CD4-positive, alpha-beta T cell (primary cell): ENCODE measurements around the gene TK1. TPM values are rescaled to one million over a fixed set of nuclear protein-coding genes. Genes with fewer than 3 reads are reported as not detected.

ENCODE experiments used
- ATAC-seq: fragments of 200-7000 bp; cut with Tn5 transposase; one replicate; pipeline ENCODE4 v1.10.0; 2022; ENCODE audit warnings: mild to moderate bottlenecking; ENCODE audit not compliant: poor library complexity
- CTCF ChIA-PET: fragments of 350-600 bp; sonication (Branson Sonifier 250); formaldehyde crosslinking; loops from one replicate; lab custom pipeline; 2021; ENCODE audit warnings: antibody characterized with exemption, inconsistent platforms; lab: Charles Lee
- POLR2A ChIA-PET: fragments of 350-600 bp; sonication (Branson Sonifier 250); formaldehyde crosslinking; loops from one replicate; lab custom pipeline; 2021; ENCODE audit warnings: antibody characterized with exemption, inconsistent platforms; lab: Charles Lee
- DNase-seq, 14 experiments: peaks; one replicate each; pipeline ENCODE4 v3.0.0-alpha.2; 2013 to 2020; ENCODE audit warnings: mixed read lengths in 2 of 14
- H3K27ac ChIP-seq, 2 donors: one replicate each; pipeline versions ENCODE4 v1.5.1 to v1.7.0; 2013; ENCODE audit warnings: low read length in 2 of 2, low read depth in 1 of 2, mild to moderate bottlenecking in 1 of 2
- H3K27me3 ChIP-seq, 2 experiments: 1 replicate in 1 of 2; 2 replicates in 1 of 2; pipeline versions ENCODE4 v1.6.1 to v1.7.0; 2013; ENCODE audit warnings: low read length in 2 of 2, control low read depth in 1 of 2, mild to moderate bottlenecking in 1 of 2, moderate library complexity in 1 of 2; ENCODE audit not compliant: insufficient read depth in 2 of 2, control insufficient read depth in 1 of 2
- H3K36me3 ChIP-seq: one replicate; pipeline ENCODE4 v1.6.1; 2013; ENCODE audit warnings: low read length, control low read depth; ENCODE audit not compliant: insufficient read depth
- H3K4me1 ChIP-seq: one replicate; pipeline ENCODE4 v1.6.1; 2013; ENCODE audit warnings: low read length, control low read depth; ENCODE audit not compliant: insufficient read depth
- H3K4me3 ChIP-seq: one replicate; pipeline ENCODE4 v1.5.1; 2013; ENCODE audit warnings: mild to moderate bottlenecking, low read length, moderate library complexity
- H3K9me3 ChIP-seq, 2 experiments: 1 replicate in 1 of 2; 2 replicates in 1 of 2; pipeline versions ENCODE4 v1.6.1 to v1.7.0; 2013; ENCODE audit warnings: low read length in 2 of 2, mild to moderate bottlenecking in 2 of 2, control low read depth in 1 of 2, moderate library complexity in 1 of 2; ENCODE audit not compliant: control insufficient read depth in 1 of 2, insufficient read depth in 1 of 2
- H3K27ac Mint-ChIP-seq: one replicate; pipeline ENCODE4 v1.8.0; 2020; ENCODE audit warnings: mixed read lengths
- H3K27me3 Mint-ChIP-seq: one replicate; pipeline ENCODE4 v1.8.0; 2021; ENCODE audit warnings: mixed read lengths
- H3K36me3 Mint-ChIP-seq: one replicate; pipeline ENCODE4 v1.8.0; 2021; ENCODE audit warnings: low read depth, mixed read lengths
- H3K4me1 Mint-ChIP-seq: one replicate; pipeline ENCODE4 v1.8.0; 2021; ENCODE audit warnings: low read depth, mixed read lengths
- H3K4me3 Mint-ChIP-seq: one replicate; pipeline ENCODE4 v1.8.0; 2020; ENCODE audit warnings: mild to moderate bottlenecking, mixed read lengths
- H3K9me3 Mint-ChIP-seq: one replicate; pipeline ENCODE4 v1.8.0; 2020; ENCODE audit warnings: mixed read lengths
- CTCF ChIP-seq: fragments of 200-600 bp; IDR thresholded peaks from one replicate; pipeline ENCODE4 v1.8.0; 2022; ENCODE audit warnings: antibody characterized with exemption, mild to moderate bottlenecking
- intact Hi-C, 2 experiments: fragments of 100-400 bp; cut with DNase I in 1 of 2; cut with micrococcal nuclease in 1 of 2; formaldehyde crosslinking; loops; one replicate each; pipeline versions ENCODE4 v1.15.1 to v1.9.0; 2023 to 2025; cut with DNase I, micrococcal nuclease
- total RNA-seq, 174 experiments: library from RNA in 2 of 174; stranded (reverse) in 2 of 174; gene quantifications; one replicate each; pipeline ENCODE4 v1.2.3 and lab custom pipeline; 2021 to 2026

Gene TK1
- total RNA-seq, 2 experiments from 2014 or later = 0.78 to 0.88 TPM

GRCh38 chr17:78151514-78152008 lies 35.3 kb downstream of the TK1 start:
- H3K4me3 ChIP-seq = no peak overlapping the region
- H3K36me3 ChIP-seq = no peaks in the 10 kb centered on the region
- Mint-ChIP-seq H3K4me3 (no peak overlapping the region), H3K27ac (no peak overlapping the region), H3K36me3 (no peaks in the 10 kb centered on the region), H3K9me3 (no peaks in the 10 kb centered on the region), H3K27me3 (no peaks in the 10 kb centered on the region), H3K4me1 (peaks cover 14% of the 10 kb centered on the region)
- no peak for TF ChIP-seq CTCF
- no peaks in the 10 kb centered on the region for H3K9me3 ChIP-seq
- ATAC-seq = no peak
- intact Hi-C loops = no loop called here
- DNase-seq = no peak
- ChIA-PET POLR2A (interaction anchor here (2.0 kb wide), 1 partner anchor 9 kb away, joined by 10 read pairs; no protein-coding TSS in a partner anchor), CTCF (interaction anchor here (0.6 kb wide), 1 partner anchor 14 kb away, joined by 4 read pairs; no protein-coding TSS in a partner anchor)
- peaks cover 23% of the 10 kb centered on the region for H3K4me1 ChIP-seq
- H3K27me3 ChIP-seq = no peaks in the 10 kb centered on the region
- no peak overlapping the region for H3K27ac ChIP-seq

GRCh38 chr17:78148286-78149016 lies 38.4 kb downstream of the TK1 start:
- intact Hi-C loops = loop anchor here in 1 of 2 experiments (5.0 kb wide), 1 partner anchor 36 kb away; no protein-coding TSS in a partner anchor
- H3K4me3 ChIP-seq = no peak overlapping the region
- H3K36me3 Mint-ChIP-seq = no peaks in the 10 kb centered on the region
- H3K36me3 ChIP-seq = no peaks in the 10 kb centered on the region
- H3K9me3 Mint-ChIP-seq = no peaks in the 10 kb centered on the region
- no peak overlapping the region for H3K27ac Mint-ChIP-seq
- no peak overlapping the region for H3K27ac ChIP-seq
- H3K27me3 Mint-ChIP-seq = no peaks in the 10 kb centered on the region
- DNase-seq = no peak
- POLR2A ChIA-PET = interaction anchor here (0.5 to 1.5 kb wide), 2 partner anchors 12 to 34 kb away, joined by 3 read pairs; no protein-coding TSS in a partner anchor
- CTCF ChIA-PET = no interaction called here
- no peaks in the 10 kb centered on the region for H3K9me3 ChIP-seq
- no peak overlapping the region for H3K4me3 Mint-ChIP-seq
- peaks cover 42% of the 10 kb centered on the region for H3K4me1 ChIP-seq
- no peak for ATAC-seq
- no peaks in the 10 kb centered on the region for H3K27me3 ChIP-seq
- TF ChIP-seq CTCF = no peak
- peaks cover 18% of the 10 kb centered on the region for H3K4me1 Mint-ChIP-seq

- peak overlapping the region in 1 of 2 donors; percentile 23 for H3K27ac ChIP-seq
- intact Hi-C loops = loop anchor here in 1 of 2 experiments (5.0 kb wide), 1 partner anchor 35 kb away; no protein-coding TSS in a partner anchor
Measured at GRCh38 chr17:78147315-78147998, 39.4 kb downstream of the TK1 start.

More at GRCh38 chr17:78147315-78147998, 39.4 kb downstream of the TK1 start:
- Histone ChIP-seq H3K27me3 (no peaks in the 10 kb centered on the region), H3K4me3 (no peak overlapping the region), H3K9me3 (no peaks in the 10 kb centered on the region), H3K4me1 (peaks cover 49% of the 10 kb centered on the region), H3K36me3 (peaks cover 4% of the 10 kb centered on the region)
- ATAC-seq = peak; percentile 77
- no peaks in the 10 kb centered on the region for H3K9me3 Mint-ChIP-seq
- H3K36me3 Mint-ChIP-seq = peaks cover 5% of the 10 kb centered on the region
- peak overlapping the region; percentile 80 for H3K27ac Mint-ChIP-seq
- H3K4me3 Mint-ChIP-seq = no peak overlapping the region
- no peak for TF ChIP-seq CTCF
- POLR2A ChIA-PET = interaction anchor here (1.5 kb wide), 1 partner anchor 11 kb away, joined by 3 read pairs; no protein-coding TSS in a partner anchor
- DNase-seq = peak in 2 of 14 experiments; percentile 55 to 57
- CTCF ChIA-PET = no interaction called here
- H3K27me3 Mint-ChIP-seq = no peaks in the 10 kb centered on the region
- peaks cover 26% of the 10 kb centered on the region for H3K4me1 Mint-ChIP-seq
